Activated CD4-positive, alpha-beta T cell treated with anti-CD3 and anti-CD28 coated beads for 4 hours (primary cell): ENCODE results near the gene DENND2A.
"Not testable (repeated sequence)": the region's sequence is repeated elsewhere in the genome, so short reads cannot be mapped to it uniquely, and the experiment has no call there.

Experiments
- DNase-seq, 2 donors: peaks; one replicate each; pipeline ENCODE4 v3.0.0-alpha.2; 2020

Gene DENND2A

GRCh38 chr7:140672382-140673062 is 31.9 kb upstream of the DENND2A start, which contains the start of gene ADCK2:
ADCK2 (plus strand) TSS chr7:140672945; CDS start chr7:140673331, 386 bp downstream.
- DNase-seq, result peak; percentile 59 to 60

GRCh38 chr7:140671966-140672365 is 31.4 kb upstream of the DENND2A start:
- no peak for DNase-seq

GRCh38 chr7:140670343-140670935 is 29.8 kb upstream of the DENND2A start:
- no peak for DNase-seq

GRCh38 chr7:140669862-140670261 is 29.2 kb upstream of the DENND2A start:
- DNase-seq, result not testable (repeated sequence)

- DNase-seq, result no peak
Measured at GRCh38 chr7:140669352-140669751, 28.7 kb upstream of the DENND2A start.

GRCh38 chr7:140668641-140669040 is 28.0 kb upstream of the DENND2A start:
- no peak for DNase-seq

GRCh38 chr7:140667476-140667875 is 26.9 kb upstream of the DENND2A start:
- DNase-seq, result no peak

GRCh38 chr7:140662938-140663337 is 22.3 kb upstream of the DENND2A start:
- not testable (repeated sequence) for DNase-seq

- no peak for DNase-seq
Measured at GRCh38 chr7:140661124-140661523, 20.5 kb upstream of the DENND2A start.

- DNase-seq, result no peak
Measured at GRCh38 chr7:140659856-140660255, 19.2 kb upstream of the DENND2A start.

GRCh38 chr7:140657891-140658290 is 17.3 kb upstream of the DENND2A start:
- DNase-seq, result no peak

- DNase-seq, result peak in 1 of 2 donors; percentile 36
Measured at GRCh38 chr7:140656548-140657515, 16.2 kb upstream of the DENND2A start.

GRCh38 chr7:140655511-140656408 is 15.1 kb upstream of the DENND2A start:
- no peak for DNase-seq

- DNase-seq, result no peak
Measured at GRCh38 chr7:140654661-140655060, 14.0 kb upstream of the DENND2A start.

- DNase-seq, result no peak
Measured at GRCh38 chr7:140654109-140654387, 13.4 kb upstream of the DENND2A start.

- peak; percentile 27 to 34 for DNase-seq
Measured at GRCh38 chr7:140653319-140654108, 12.9 kb upstream of the DENND2A start.

- DNase-seq, result no peak
Measured at GRCh38 chr7:140650367-140650766, 9.8 kb upstream of the DENND2A start.

- DNase-seq, result no peak
Measured at GRCh38 chr7:140649556-140650205, 9.1 kb upstream of the DENND2A start.

- peak; percentile 14 to 19 for DNase-seq
Measured at GRCh38 chr7:140646931-140647647, 6.5 kb upstream of the DENND2A start.

- DNase-seq, result no peak
Measured at GRCh38 chr7:140645166-140645900, 4.7 kb upstream of the DENND2A start.
